Stimulated activated CD8-positive, alpha-beta memory T cell treated with anti-CD3 and anti-CD28 coated beads, Interleukin-4, amount 100 ng/mL, for 1 hour (primary cell): ENCODE results near the gene ADGRE2.
"Not testable (repeated sequence)": the region's sequence is repeated elsewhere in the genome, so short reads cannot be mapped to it uniquely, and the experiment has no call there.

Experiments
- DNase-seq, 2 donors: peaks; one replicate each; pipeline ENCODE4 v3.0.0-alpha.2; 2020; ENCODE audit warnings: low read depth in 2 of 2, low spot score in 1 of 2

Gene ADGRE2

DNA sequence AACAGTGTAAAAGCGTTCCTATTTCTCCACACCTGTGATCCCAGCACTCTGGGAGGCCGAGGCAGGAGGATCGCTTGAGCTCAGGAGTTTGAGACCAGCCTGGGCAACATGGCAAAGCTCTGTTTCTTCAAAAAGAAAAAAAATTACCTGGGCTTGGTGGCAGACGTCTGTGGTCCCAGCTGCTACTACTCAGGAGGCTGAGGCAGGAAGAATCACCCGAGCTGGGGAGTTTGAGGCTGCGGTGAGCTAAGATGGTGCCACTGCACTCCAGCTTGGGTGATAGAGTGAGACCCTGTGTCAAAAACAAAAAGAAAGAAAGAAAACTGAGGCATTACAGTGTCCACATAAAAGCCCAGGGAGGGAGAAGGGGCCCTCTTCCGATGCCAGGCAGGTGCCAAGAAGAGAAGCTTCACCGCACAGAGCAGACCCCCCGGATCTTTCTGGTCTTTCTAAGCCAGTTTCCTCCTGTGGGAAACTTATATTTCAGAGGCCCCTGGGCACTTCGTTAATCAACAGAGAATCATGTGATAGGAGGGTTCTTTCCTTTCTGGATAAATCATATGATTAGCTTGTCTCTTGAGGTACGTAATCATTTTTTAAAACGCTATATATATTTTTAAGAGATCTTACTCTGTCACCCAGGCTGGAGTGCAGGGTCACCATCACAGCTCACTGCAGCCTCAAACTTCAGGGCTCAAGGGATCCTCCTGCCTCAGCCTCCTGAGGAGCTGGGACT lies at the start of gene ADGRE2:
Gene ADGRE2 (minus strand): TSS at position 451 of the 736 bp plus-strand sequence. CDS start 1,804 bp downstream, outside the sequence.
- DNase-seq: not testable (repeated sequence)

DNA sequence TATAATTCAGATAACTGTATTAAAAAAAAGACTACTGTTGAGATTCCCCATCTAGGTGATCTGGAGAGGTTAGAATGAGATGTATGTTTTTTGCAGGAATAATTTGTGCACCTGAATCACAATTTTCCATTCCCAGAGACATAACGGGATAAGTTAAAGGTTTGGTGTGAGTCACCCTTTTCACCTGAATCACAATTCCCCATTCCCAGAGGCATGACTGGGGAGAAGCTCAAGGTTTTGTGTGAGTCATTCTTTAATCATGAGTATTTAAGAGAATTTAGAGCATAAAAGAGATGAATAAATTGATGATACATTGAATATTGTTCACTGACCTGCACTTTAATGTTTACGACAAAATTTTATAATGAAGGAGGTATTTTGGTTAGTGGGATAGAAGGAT lies 47.6 kb upstream of the ADGRE2 start:
- no peak for DNase-seq

DNA sequence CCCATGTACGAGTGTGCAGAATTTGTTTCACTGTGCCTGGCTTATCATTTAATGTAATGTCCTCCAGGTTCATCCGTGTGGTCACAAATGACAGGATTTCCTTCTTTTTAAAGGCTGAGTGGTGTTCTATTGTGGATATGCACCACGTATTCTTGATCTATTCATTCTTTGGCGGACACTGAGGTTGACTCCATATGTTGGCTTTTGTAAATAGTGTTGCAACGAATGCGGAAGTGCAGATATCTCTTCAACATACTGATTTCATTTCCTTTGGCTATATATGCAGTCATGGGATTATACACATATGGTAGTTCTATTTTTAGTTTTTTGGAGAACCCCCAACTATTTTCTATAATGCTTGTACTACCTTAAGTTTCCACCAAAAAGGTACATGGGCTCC lies 43.6 kb upstream of the ADGRE2 start:
- no peak for DNase-seq

DNA sequence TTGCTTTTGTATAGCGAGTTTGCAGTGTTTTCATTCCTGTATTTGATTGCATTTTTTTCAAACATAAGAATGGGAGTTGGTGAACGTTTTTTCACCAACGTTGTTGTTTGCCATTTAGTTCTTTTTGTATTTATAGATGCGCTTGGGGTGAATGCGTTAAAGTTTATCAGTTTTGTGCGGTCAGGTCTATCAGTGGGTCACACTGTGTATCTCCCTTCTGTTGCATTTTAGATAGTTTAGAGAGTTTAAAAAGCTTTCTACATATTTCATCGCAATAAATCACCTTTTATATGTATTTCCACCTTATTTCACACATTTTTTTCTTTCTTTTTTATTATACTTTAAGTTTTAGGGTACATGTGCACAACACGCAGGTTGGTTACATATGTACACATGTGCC lies 40.2 kb upstream of the ADGRE2 start:
- no peak for DNase-seq

DNA sequence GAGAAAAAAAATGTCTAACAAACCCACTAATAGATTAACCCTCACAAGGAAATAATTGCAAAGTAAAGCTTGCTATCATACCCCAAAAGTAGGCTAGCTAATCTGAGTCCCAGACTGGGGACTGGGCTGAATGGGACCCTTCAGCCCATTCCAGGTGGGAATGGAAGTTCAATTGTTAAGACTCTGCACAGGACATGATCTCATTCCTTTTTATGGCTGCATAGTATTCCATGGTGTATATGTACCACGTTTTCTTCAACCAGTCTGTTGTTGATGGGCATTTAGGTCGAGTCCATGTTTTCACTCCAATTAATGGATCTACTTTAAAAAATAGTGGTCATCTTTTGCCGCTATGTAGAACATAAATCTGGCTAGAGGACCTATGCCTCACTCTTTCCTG lies 38.7 kb upstream of the ADGRE2 start:
- DNase-seq: no peak

DNA sequence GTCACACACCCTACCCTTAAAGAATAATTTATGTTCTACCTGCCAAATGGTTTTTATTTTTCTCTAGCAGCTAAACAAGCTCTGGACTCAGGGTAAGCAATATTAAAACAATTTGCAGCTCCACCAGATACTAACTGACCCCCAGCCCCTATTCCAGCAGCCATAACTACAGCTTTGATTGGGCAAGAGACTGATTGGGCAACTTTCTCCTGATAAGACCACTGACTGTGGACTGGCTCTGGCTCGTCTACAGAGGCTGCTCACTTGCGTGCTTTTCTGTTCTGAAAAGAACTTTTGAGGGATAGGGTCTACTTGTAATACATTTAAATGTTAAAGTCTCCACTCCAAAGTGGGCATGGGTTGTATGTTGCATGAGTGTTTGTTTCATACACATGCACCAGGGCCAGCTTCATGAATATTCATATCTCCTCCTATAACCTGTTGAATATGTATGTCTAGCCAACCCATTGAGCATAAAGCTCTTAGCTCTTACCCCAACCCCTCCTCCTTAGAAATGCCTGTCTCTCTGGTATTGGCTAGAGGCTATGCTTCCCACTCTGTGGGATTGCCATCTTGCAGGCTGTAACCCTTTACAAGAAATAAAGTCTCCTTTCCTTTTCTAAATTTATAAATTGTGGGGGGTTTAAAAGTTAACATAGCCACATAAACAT lies 36.8 kb upstream of the ADGRE2 start:
- no peak for DNase-seq

DNA sequence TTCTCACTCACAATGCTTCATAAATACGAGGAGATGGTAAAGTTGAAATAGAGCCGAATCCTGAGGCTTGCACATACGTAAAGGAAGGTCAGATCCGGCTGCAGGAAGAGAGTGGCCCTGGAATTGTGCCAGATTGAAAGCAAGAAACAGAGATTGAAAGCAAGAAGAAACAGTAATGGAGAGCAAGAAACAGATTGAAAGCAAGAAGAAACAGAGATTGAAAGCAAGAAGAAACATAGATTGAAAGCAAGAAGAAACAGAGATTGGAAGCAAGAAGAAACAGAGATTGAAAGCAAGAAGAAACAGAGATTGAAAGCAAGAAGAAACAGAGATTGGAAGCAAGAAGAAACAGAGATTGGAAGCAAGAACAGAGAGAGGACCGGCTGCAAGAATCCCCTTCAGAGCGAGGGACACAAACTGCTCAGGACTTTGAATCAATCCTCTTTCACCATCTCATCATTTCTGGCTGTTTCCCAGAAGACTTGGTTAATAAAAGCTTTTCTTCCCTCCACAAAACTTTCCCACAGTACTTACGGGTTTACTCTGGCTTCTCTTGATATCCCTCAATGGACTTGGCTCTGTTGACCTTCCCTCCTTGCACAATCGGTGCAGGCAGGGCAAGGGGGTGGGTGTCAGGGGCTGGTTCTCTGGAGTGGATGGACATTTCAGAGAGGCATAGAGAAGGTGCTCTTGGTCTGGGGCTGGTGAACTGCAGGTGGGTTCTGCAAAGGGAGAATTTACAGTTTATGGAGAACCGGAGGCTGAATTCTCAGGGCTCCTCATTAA lies 31.1 kb upstream of the ADGRE2 start:
- no peak for DNase-seq

DNA sequence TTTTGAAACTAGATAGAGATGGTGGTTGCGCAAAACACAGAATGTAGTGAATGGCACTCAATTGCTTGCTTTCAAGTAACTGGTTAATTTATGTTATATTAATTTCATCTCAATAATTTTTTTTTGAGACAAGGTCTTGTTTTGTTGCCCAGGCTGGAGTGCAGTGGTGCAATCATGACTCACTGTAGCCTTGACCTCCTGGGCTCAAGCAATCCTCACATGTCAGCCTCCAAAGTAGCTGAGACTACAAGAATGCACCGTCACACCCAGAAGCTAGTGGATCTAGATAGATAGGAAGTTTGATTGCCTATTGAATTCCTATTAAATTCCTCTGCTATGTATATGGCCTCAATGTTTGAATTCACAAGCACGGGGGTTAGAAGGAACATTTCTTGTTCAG lies 26.4 kb upstream of the ADGRE2 start:
- DNase-seq: no peak

DNA sequence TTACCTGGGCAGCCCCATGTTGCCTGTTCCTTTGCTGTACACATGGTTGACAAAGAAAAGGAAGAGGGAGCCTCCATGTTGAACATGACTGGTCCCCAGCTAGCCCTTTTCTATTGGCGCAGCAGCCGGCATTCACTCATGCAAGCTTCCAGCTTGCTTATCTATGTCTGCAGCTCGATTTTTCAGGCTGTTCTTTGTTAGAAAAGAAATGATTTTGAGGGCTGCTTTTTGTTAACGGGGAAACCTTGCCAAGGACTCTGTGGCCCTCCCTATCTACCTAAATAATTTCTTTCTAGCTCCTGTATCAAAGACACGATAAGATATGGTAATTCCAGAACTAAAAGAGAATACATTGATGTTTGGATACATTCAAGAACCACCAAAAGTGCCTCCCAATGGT lies 20.4 kb upstream of the ADGRE2 start:
- no peak for DNase-seq

DNA sequence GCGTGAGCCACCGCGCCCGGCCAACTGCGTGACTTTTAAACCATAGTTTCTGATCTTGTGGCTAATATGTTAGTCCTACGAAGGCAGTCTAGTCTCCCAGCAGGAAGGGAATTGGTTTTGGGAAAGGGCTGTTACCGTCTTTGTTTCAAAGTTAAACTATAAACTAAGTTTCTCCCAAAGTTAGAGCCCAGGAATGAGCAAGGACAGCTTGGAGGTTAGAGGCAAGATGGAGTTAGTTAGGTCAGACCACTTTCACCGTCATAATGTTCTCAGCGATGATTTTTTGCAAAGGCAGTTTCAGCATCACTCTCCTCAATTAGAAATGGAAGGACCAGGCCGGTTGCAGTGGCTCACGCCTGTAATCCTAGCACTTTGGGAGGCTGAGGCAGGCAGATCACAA lies 17.7 kb upstream of the ADGRE2 start:
- no peak for DNase-seq

DNA sequence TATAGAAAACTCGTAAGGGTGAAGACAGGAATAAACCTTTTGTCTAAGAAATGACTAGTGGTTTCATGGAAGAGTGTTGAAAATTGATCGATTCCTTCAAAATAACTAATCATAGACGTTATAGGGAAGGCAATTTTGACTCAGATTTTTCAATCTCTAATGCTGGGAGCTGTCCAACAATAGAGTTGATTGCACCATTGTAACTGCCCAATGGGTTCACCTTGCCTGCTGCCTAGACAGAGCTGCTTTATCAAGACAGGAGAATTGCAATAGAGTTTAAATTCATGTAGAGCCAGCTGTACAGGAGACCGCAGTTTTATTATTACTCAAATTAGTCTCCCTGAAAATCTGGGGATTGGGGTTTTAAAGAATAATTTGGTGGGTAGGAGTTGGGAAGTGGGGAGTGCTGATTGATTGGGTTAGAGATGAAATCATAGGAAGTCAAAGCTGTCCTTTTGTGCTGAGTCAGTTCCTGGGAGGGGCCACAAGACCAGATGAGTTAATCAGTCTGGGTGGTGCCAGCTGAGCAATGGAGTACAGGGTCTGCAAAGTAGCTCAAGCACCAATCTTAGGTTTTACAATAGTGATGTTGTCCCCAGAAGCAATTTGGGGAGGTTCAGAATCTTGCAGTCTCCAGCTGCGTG lies 16.8 kb upstream of the ADGRE2 start:
- DNase-seq: no peak

DNA sequence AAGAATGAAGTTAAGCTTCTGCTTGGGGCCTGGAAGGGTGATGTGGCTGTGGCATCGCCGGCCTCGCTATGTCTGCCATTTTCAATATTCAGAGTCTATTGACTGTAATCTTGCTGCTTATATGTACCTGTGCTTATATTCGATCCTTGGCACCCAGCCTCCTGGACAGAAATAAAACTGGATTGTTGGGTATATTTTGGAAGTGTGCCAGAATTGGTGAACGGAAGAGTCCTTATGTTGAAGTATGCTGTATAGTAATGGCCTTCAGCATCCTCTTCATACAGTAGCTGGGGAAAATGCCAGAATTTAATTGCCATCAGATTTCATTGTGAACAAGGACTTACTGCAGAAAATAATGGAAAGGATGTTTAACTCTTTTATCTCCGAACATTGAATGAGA lies 13.9 kb upstream of the ADGRE2 start:
- not testable (repeated sequence) for DNase-seq

DNA sequence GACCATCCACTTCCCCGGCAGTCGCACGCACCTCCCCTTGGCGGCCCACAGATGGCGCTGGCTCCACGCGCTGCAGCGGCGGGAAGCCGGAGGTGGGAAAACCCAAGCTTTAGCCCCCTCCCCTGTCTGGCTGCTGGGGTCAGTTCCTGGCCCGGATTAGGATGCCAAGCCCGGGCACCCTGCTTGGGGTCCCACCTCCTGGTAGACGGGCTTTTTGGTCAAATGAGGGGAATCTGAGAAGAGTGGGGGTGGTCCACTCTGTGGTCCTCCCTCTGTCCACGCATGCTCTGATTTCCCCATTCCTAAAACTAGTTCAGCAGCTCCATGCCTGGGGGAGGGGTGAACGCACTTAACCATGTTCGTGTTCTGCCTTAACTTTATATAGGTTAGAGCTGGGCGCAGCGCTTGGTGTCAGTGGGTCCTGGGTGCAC lies 8.1 kb upstream of the ADGRE2 start:
- DNase-seq: no peak

DNA sequence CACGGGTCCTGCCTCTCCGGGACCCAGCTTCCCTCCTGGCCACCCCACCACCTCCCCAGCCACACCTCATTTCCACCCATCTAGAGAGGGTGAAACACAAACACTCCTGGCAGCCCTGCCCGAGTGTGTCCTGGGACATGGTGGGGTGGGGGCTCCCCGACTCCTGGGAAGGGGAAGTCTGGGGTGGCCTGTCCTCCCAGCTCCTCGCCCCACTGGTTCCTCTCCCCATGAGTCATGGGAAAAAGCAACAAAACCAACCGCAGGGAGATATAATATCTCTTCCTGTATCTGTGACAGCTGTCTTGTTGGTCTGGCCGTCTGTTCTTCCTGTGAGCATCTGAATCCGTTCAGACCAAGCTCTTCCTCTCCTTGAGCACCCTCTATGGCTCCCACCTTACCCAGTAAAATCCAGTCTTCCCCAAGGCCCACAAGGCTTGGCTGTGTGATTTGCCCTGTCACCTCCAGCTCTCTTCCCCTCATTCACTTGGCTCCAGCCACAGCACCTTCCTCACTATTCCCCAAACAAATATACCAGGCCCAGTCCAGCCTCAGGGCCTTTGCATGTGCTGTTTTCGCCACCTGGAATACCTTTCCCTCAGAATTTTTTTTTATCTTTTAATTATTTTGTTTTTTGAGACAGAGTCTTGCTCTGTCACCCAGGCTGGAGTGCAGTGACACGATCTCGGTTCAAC lies 6.9 kb upstream of the ADGRE2 start:
- not testable (repeated sequence) for DNase-seq

DNA sequence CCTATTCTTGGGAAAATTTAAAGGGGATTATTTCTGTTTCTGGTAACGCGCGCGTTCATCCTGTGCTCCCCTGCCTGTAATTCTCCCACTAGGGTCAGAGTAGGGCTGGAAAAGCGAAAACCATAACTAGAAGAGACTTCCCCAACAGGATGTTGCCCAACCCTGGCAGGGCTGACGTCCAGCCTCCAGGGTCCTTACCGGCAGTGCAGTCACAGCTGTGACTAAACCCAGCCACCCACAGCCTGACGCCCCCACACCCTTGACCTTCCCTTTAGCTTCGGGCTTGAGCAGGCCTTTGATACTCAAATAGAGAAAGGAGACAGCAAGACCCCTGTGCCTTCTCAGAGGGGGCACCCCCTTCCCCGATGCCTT lies 6.4 kb upstream of the ADGRE2 start:
- not testable (repeated sequence) for DNase-seq

DNA sequence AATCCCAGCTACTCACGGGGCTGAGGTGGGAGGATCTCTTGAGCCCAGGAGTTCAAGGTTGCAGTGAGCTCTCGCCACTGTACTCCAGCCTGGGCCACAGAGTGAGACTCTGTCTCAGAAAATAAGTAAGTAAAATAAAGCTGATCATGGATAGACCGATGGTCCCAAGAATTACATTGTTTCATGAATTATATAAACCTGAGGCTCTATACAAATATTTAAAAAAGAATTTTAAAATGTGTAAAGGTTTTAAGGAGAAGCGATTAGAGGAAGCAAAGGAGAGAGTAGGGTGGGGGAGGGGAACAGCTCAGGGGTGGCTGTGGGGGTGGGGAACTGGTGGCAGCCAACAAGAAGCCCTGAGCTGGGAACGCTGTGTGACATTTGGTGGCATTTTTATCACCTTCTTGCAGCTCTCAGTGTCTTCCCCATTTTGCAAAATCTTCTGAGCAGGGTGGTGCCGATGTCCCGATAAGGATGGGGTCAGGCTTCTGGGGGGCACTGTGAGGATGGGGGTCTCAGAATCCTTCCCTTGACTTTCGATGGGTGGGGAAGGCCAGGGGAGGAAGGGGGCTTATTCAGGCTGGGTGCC lies 5.1 kb upstream of the ADGRE2 start:
- not testable (repeated sequence) for DNase-seq

DNA sequence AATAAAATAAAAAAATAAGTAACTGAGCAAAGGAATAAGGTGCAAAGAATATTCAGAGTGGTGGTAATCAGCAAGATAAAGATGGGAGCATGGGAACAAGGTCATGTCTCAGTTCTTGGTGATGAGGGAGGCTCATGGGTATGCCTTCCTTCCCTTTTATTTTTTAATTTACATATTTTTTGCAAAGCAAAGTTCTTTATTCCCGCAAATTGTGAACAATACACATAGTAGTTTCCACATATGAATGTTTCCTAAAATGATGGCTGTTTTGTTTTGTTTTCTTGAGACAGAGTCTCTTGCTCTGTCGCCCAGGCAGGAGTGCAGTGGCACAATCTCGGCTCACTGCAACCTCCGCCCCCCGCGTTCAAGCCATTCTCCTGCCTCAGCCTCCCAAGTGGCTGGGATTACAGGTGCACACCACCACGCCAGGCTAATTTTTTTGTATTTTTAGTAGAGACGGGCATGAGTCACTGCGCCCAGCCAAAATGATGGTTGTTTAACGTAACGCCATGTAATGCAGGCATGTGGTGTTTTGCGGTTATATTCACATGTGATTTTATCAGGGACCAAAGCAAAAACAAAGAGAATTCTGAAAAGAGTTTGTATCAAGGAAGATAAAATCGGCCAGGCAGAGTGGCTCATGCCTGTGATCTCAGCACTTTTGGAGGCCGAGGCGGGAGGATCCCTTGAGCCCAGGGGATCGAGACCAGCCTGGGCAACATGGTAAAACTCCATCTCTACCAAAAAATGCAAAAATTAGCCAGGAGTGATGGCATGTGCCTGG lies 4.5 kb upstream of the ADGRE2 start:
- no peak for DNase-seq

DNA sequence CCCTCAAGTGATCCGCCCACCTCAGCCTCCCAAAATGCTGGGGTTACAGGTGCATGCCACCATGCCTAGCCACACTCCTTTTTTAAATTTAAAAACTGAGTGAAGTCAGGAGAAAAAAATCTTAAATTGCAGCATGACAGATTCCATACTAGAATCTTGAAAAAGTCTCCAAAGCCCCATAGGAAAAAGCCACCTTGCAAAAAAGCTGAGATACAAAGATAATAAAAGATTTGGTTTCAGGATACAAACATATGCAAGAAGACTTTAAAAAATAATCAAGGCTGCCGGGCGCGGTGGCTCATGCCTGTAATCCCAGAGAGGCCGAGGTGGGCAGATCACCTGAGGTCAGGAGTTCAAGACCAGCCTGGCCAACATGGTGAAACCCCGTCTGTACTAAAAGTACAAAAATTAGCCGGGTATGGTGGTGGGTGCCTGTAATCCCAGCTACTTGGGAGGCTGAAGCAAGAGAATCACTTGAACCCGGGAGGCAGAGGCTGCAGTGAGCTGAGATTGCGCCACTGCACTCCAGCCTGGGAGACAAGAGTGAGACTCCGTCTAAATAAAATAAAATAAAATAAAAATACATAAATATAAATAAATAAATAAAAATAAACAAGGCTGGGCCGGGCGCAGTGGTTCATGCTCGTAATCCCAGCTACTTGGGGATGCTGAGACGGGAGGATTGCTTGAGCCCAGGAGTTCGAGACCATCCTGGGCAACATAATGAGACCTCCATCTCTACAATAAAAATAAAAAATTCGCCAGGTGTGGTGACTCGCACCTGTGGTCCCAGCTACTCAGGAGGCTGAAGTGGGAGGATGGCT lies 3.6 kb upstream of the ADGRE2 start:
- DNase-seq: not testable (repeated sequence)
